ENCODE data around the gene MAP2K5.

DNA sequence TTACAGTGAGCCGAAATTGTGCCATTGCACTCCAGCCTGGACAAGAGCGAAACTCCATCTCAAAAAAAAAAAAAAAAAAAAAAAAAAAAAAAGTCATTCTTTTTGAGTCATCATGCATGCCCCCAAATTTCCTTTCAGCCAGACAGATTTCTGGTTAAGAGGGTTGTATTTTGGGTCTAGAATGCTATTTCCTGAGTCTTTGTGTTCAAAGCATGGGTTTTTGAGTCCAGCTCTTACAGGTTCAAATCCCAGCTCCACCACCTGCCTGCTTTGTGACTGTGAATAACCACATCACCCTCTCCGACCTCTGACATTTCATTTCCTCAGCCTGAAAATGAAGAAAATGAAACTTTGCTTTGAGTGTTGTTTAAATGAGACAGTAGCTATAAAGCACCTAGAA, 30.9 kb upstream of the MAP2K5 start:
- TF ChIP-seq, protein P1, sequence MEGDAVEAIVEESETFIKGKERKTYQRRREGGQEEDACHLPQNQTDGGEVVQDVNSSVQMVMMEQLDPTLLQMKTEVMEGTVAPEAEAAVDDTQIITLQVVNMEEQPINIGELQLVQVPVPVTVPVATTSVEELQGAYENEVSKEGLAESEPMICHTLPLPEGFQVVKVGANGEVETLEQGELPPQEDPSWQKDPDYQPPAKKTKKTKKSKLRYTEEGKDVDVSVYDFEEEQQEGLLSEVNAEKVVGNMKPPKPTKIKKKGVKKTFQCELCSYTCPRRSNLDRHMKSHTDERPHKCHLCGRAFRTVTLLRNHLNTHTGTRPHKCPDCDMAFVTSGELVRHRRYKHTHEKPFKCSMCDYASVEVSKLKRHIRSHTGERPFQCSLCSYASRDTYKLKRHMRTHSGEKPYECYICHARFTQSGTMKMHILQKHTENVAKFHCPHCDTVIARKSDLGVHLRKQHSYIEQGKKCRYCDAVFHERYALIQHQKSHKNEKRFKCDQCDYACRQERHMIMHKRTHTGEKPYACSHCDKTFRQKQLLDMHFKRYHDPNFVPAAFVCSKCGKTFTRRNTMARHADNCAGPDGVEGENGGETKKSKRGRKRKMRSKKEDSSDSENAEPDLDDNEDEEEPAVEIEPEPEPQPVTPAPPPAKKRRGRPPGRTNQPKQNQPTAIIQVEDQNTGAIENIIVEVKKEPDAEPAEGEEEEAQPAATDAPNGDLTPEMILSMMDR (IDR thresholded peaks at IDR 0.05): no peak
- no peak for TF ChIP-seq POLR2A (IDR thresholded peaks at IDR 0.05)
